GM12878 (cell line): ENCODE measurements around the gene TIMP2. TPM values are rescaled to one million over a fixed set of nuclear protein-coding genes. Genes with fewer than 3 reads are reported as not detected.

Source experiments
- ATAC-seq: fragments of 200-7000 bp; cut with Tn5 transposase; 3 replicates; pipeline ENCODE4 v1.9.1; 2020; ENCODE audit warnings: mild to moderate bottlenecking, moderate library complexity
- BruUV-seq: library from RNA; stranded (reverse); fragments of 400-500 nt; replicated peaks from 2 replicates; lab custom pipeline; 2021; lab: Mats Ljungman, UMichigan
- CTCF ChIA-PET: fragments of 300-600 bp; sonication (Branson Sonifier 250); formaldehyde crosslinking; extraction: SDS; loops from one replicate; lab custom pipeline; 2021; ENCODE audit warnings: inconsistent platforms; lab: Yijun Ruan, JAX
- POLR2A ChIA-PET: fragments of 350-600 bp; formaldehyde crosslinking; extraction: SDS; loops from one replicate; lab custom pipeline; 2021; ENCODE audit warnings: inconsistent platforms; lab: Charles Lee
- RAD21 ChIA-PET: fragments of 300-600 bp; sonication (Branson Sonifier 250); formaldehyde crosslinking; loops from one replicate; lab custom pipeline; 2023; ENCODE audit warnings: antibody characterized with exemption; ENCODE audit not compliant: unreplicated experiment; lab: Charles Lee
- SMC1A ChIA-PET: fragments of 300-600 bp; sonication (Branson Sonifier 250); formaldehyde crosslinking; loops from one replicate; lab custom pipeline; 2023; ENCODE audit not compliant: unreplicated experiment, uncharacterized antibody; lab: Charles Lee
- DNase-seq: peaks from one replicate; pipeline ENCODE4 v3.0.0-alpha.2; 2011; ENCODE audit warnings: low read depth, low spot score
- FAIRE-seq: peaks from 3 replicates; lab custom pipeline; 2011; peaks lifted over from hg19 to GRCh38; lab: Jason Lieb, UNC
- H2AFZ ChIP-seq: 2 replicates; pipeline ENCODE4 v1.6.0; 2011; ENCODE audit warnings: low read depth, low read length, control low read depth; ENCODE audit not compliant: control insufficient read depth
- H3K27ac ChIP-seq: 2 replicates; pipeline ENCODE4 v1.5.1; 2011; ENCODE audit warnings: control low read depth; ENCODE audit not compliant: control insufficient read depth, insufficient read depth
- H3K27me3 ChIP-seq, 2 experiments: replicated peaks in 1 of 2; 2 replicates each; pipeline versions ENCODE4 v1.6.0 to v1.6.1; 2011; ENCODE audit warnings: low read length in 1 of 2; ENCODE audit not compliant: control insufficient read depth in 2 of 2, insufficient read depth in 2 of 2
- H3K36me3 ChIP-seq, 2 experiments: 2 replicates each; pipeline ENCODE4 v1.5.1; 2011; ENCODE audit warnings: low read length in 1 of 2; ENCODE audit not compliant: control insufficient read depth in 2 of 2, insufficient read depth in 2 of 2
- H3K4me1 ChIP-seq: 2 replicates; pipeline ENCODE4 v1.6.1; 2011; ENCODE audit warnings: mild to moderate bottlenecking, low read length, moderate library complexity, mixed read lengths; ENCODE audit not compliant: control insufficient read depth, insufficient read depth
- H3K4me2 ChIP-seq: 2 replicates; pipeline ENCODE4 v1.6.0; 2011; ENCODE audit warnings: control low read depth; ENCODE audit not compliant: control insufficient read depth, insufficient read depth
- H3K4me3 ChIP-seq: fragments of 200-600 bp; sonication (generic); 2 replicates; pipeline ENCODE4 v1.5.1; 2016
- H3K79me2 ChIP-seq: 2 replicates; pipeline ENCODE4 v1.6.0; 2011; ENCODE audit warnings: low read length; ENCODE audit not compliant: control insufficient read depth, insufficient read depth
- H3K9ac ChIP-seq: 2 replicates; pipeline ENCODE4 v1.8.0; 2011; ENCODE audit warnings: low read length, control low read depth, mixed read lengths; ENCODE audit not compliant: control insufficient read depth, insufficient read depth
- H3K9me3 ChIP-seq: replicated peaks from 3 replicates; pipeline ENCODE4 v1.5.1; 2011; ENCODE audit warnings: mild to moderate bottlenecking, low read length; ENCODE audit not compliant: control insufficient read depth, insufficient read depth
- H4K20me1 ChIP-seq: 2 replicates; pipeline ENCODE4 v1.6.0; 2011; ENCODE audit not compliant: control insufficient read depth, insufficient read depth
- ATF7 ChIP-seq: fragments of 450-650 bp; IDR thresholded peaks from 2 replicates; pipeline ENCODE4 v1.6.1; 2016; ENCODE audit warnings: low read depth, mild to moderate bottlenecking
- BCLAF1 ChIP-seq: fragments of 450-650 bp; IDR thresholded peaks from 2 replicates; pipeline ENCODE4 v1.6.1; 2017; ENCODE audit warnings: antibody characterized with exemption, mild to moderate bottlenecking, moderate library complexity
- BMI1 ChIP-seq: fragments of 450-650 bp; IDR thresholded peaks from 2 replicates; pipeline ENCODE4 v1.6.1; 2016; ENCODE audit warnings: mild to moderate bottlenecking, moderate library complexity, borderline replicate concordance
- ETV6 ChIP-seq, 2 experiments: fragments of 450-650 bp in 1 of 2; IDR thresholded peaks in 1 of 2; conservative IDR thresholded peaks in 1 of 2; 2 replicates each; pipeline ENCODE4 v1.6.1; 2014; ENCODE audit warnings: antibody characterized with exemption in 1 of 2, borderline replicate concordance in 1 of 2, low read depth in 1 of 2, mild to moderate bottlenecking in 1 of 2, moderate library complexity in 1 of 2
- FOS ChIP-seq: IDR thresholded peaks from 3 replicates; pipeline ENCODE4 v1.6.1; 2011; ENCODE audit warnings: borderline replicate concordance; ENCODE audit not compliant: insufficient read length; ENCODE audit errors: extremely low read depth
- MXI1 ChIP-seq: fragments of 150-350 bp; IDR thresholded peaks from 2 replicates; pipeline ENCODE4 v1.6.1; 2011; ENCODE audit warnings: low read depth, mild to moderate bottlenecking, inconsistent platforms, low read length, improper control_type of control experiment
- MYB ChIP-seq: fragments of 150-350 bp; IDR thresholded peaks from 2 replicates; pipeline ENCODE4 v1.6.1; 2014; ENCODE audit warnings: mild to moderate bottlenecking, low read depth, low read length, borderline replicate concordance
- NFXL1 ChIP-seq: fragments of 450-650 bp; IDR thresholded peaks from 2 replicates; pipeline ENCODE4 v1.6.1; 2017; ENCODE audit warnings: antibody characterized with exemption, mild to moderate bottlenecking, borderline replicate concordance
- RB1 ChIP-seq: fragments of 450-650 bp; formaldehyde crosslinking; IDR thresholded peaks from 2 replicates; pipeline ENCODE4 v1.6.1; 2017; ENCODE audit warnings: mild to moderate bottlenecking, borderline replicate concordance
- TCF12 ChIP-seq: IDR thresholded peaks from 2 replicates; pipeline ENCODE4 v1.6.1; 2011; ENCODE audit warnings: low read depth, mild to moderate bottlenecking, low read length
- ZZZ3 ChIP-seq: IDR thresholded peaks from 2 replicates; pipeline ENCODE4 v1.6.1; 2011; ENCODE audit warnings: low read depth; ENCODE audit not compliant: control insufficient read depth, insufficient read length
- WGBS: methylation state at CpG from one replicate; pipeline ENCODE4 v1.1.6; 2016; ENCODE audit warnings: low lambda C conversion rate; ENCODE audit not compliant: insufficient replicate concordance, insufficient coverage; ENCODE audit errors: missing lambda C conversion rate; 5-methylcytosine and 5-hydroxymethylcytosine counted together
- in situ Hi-C: fragments of 300-500 bp; cut with MboI; formaldehyde crosslinking; loops from 9 replicates; pipeline ENCODE4 v1.14.3; 2018; ENCODE audit warnings: mixed read lengths
- intact Hi-C: fragments of 100-400 bp; cut with micrococcal nuclease; formaldehyde crosslinking; loops from one replicate; pipeline ENCODE4 v1.14.2; 2022; ENCODE audit not compliant: unreplicated experiment
- polyA plus RNA-seq, 11 experiments: library from polyadenylated mRNA; depleted of rRNA in 4 of 11; unstranded in 6 of 11; stranded (reverse) in 5 of 11; fragments of >200 nt; fragmentation: Nextera tagmentation in 4 of 11; fragmentation: Illumina TruSeq in 1 of 11; extraction: Ambion mirVana in 4 of 11; extraction: Trizol in 1 of 11; gene quantifications; 1 replicate in 1 of 11; 2 replicates in 10 of 11; pipeline versions ENCODE4 v1.2.1 to v1.2.3, GENCODE V29; 2011 to 2016; ENCODE audit warnings: inconsistent platforms in 2 of 11, missing spikeins in 2 of 11, low read depth in 1 of 11
- total RNA-seq, 4 experiments: library from RNA; depleted of rRNA in 3 of 4; stranded (reverse); fragments of >200 nt in 3 of 4; fragmentation: Illumina TruSeq in 1 of 4; extraction: Trizol in 1 of 4; gene quantifications; 2 replicates each; pipeline versions ENCODE4 v1.2.1 to v1.2.3, GENCODE V29; 2013 to 2021

The TIMP2 gene
- total and polyA plus RNA-seq, 10 of the 15 experiments (the other 5 are each of a cell fraction or from before 2014, with no cell fraction given): 0.03 to 0.41 (median 0.04) TPM; not detected in 7

- 49% methylated on average over 14 of the region's 14 CpGs for WGBS
- H3K27me3 ChIP-seq: peaks cover under 1 to 2% of the 10 kb centered on the region in 2 experiments; a peak in 3 of 4 replicates
- H3K4me2 ChIP-seq: no peak overlapping the region
- FAIRE-seq (no peak), DNase-seq (no peak), ATAC-seq (no peak)
- TF ChIP-seq ETV6 (conservative IDR thresholded peaks at IDR 0.05 in 1 of 2, IDR thresholded peaks at IDR 0.05 in 1 of 2; ENCODE audit: borderline replicate concordance in 1 of 2, low read depth in 1 of 2) (no peak), NFXL1 (no peak), RB1 (no peak), MXI1 (no peak), TCF12 (no peak), BMI1 (no peak), ZZZ3 (no peak), FOS (no peak), MYB (no peak), ATF7 (no peak), BCLAF1 (no peak)
- no peaks in the 10 kb centered on the region for H3K9me3 ChIP-seq
- ChIA-PET RAD21 (no interaction called here), CTCF (no interaction called here), POLR2A (interaction anchor here (0.6 kb wide), 1 partner anchor 142 kb away, joined by 5 read pairs; no protein-coding TSS in a partner anchor), SMC1A (no interaction called here)
- H3K4me1 ChIP-seq: peaks cover 2% of the 10 kb centered on the region; the same call in 1 of the 2 replicates
- no peaks in the 10 kb centered on the region for H3K36me3 ChIP-seq
- H3K9ac ChIP-seq: no peak overlapping the region
- in situ Hi-C loops (no loop called here), intact Hi-C loops (no loop called here)
- H3K79me2 ChIP-seq: no peaks in the 10 kb centered on the region
- H3K27ac ChIP-seq: no peak overlapping the region
- no peak overlapping the region for H3K4me3 ChIP-seq
- no peak overlapping the region for H2AFZ ChIP-seq
- no TSS peak for BruUV-seq
- H4K20me1 ChIP-seq: no peaks in the 10 kb centered on the region
These were observed 6.2 kb downstream of the TIMP2 start for GRCh38 chr17:78918979-78919378.
